Activated T-cell treated with anti-CD3 and anti-CD28 coated beads for 24 hours (primary cell): ENCODE data around the gene ZNF480.
A peak's percentile ranks its signal among the peaks of the same experiment; 100 is the strongest.
"Not testable (repeated sequence)": the region's sequence is repeated elsewhere in the genome, so short reads cannot be mapped to it uniquely, and the experiment has no call there.

Experiments used
- DNase-seq: peaks from one replicate; pipeline ENCODE4 v3.0.0-alpha.2; 2020; ENCODE audit warnings: low read depth

ZNF480 gene

DNA sequence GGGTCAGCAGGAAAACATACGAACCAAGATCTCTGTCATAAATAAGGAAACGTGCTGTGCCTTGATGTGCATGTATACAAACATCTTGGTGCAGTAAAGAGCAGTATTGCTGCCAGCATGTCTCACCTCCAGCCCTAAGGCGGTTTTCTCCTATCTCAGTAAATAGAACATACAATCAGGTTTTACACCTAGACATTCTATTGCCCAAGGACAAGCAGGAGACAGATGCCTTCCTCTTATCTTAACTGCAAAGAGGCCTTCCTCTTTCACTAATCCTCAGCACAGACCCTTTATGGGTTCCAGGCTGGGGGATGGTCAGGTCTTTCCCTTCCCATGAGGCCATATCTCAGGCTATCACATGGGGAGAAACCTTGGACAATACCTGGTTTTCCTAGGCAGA lies 42.1 kb downstream of the ZNF480 start:
- not testable (repeated sequence) for DNase-seq

DNA sequence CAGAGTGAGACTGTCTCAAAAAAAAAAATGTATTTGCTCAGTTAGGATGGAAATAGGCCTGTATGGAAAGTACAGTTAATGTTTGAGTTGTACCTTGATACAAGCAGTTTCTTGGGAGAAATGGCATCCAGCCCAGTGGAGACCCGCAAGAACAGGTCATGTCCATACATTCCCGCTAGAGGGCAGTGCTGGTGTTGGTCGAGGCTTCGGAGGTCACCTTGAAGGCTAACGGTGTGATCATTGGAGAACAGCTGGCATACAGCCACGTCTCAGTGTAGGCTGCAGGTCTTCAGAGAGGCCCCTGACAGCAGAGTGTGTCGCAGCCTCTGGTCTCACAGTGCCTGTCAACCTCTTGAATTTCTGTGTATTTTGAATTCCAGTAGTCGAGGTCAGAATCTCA lies 46.6 kb downstream of the ZNF480 start:
- DNase-seq = peak; percentile 12

DNA sequence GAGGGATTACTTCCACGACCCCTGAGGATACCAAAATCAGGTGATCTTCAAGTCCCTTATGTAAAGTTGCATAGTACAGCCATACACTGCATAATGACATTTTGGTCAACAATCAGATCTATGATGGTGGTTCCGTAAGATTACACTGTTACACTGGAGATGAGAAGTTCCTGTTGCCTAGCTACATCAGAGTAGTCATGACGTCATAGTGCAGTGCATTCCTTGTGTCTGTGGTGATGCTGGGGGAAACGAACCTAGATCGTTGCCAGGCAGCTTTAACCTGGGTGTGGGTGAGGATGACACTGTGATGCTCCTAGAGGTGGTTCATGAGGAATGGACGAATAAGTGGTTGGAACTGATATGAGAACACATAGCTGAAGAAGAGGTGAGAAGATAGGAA lies 48.2 kb downstream of the ZNF480 start:
- no peak for DNase-seq

DNA sequence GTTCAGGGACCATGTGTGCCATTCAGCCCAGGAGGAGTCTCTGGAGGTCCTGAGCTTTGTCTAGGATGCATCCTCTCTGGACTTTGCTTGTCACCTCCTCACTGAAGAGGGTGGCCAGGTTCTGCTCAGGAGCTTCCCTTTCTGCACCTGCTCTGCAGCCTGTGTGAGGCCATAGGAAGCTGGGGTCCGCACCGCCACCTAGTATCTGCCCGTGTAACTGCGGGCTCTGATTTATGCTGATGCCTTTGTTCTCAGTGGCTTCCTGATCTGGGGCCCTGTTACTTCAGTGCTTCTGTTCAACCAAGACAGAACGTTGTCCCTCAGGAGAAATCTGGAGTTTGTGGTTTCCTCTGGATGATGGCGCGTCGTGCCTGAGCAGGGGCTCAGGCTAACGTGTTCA lies 54.5 kb downstream of the ZNF480 start:
- no peak for DNase-seq

DNA sequence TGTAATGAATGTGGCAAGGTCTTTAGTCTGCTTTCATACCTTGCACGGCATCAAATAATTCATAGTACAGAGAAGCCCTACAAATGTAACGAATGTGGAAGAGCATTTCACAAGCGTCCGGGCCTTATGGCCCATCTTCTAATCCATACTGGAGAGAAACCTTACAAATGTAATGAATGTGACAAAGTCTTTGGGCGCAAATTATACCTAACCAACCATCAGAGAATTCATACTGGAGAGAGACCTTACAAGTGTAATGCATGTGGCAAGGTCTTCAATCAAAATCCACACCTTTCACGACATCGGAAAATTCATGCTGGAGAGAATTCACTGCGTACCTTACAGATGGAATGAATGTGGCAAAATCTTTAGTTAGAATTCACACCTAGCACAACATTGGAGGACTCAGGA lies 69.5 kb downstream of the ZNF480 start:
- no peak for DNase-seq

DNA sequence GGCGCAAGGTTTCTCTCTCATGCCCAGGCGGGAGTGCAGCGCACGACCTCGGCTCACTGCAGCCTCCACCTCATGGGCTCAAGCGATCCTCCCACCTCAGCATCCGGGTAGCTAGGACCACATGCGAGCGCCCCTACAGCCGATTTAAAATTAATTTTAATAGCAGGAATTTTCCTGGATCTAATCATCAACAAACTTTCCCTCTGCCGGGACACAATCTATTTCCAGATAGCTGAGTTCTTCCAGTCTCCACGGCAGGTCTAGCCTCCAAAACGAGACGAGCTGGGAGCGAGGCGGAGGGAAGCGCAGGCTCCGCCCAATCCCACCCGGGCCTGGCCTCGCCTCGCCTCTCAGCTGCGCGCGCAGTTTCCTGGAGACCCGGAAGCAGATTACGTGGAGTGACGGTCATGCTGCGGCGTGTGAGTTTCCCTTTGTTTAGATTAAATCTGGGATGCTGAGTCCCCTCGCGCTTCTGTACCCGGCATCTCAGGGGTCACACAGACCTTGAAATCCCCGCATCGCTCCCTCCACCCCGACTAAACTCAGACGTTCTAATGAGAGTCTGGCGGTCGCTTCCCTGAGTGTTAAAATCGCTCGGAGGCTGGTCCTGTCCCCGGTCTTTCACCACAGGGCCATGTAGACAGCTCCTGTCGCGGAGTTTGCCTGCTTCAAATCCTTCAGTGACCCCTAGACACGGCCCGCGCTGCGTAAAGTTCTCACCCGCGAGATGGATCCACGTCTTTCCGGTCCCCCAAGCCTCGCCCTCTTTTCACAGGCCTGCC lies 72.8 kb downstream of the ZNF480 start, which contains the start of gene ZNF880:
ZNF880 (plus strand) TSS at position 365 of the 782 bp plus-strand sequence; CDS start at position 408, 43 bp downstream.
- DNase-seq = peak; percentile 90

DNA sequence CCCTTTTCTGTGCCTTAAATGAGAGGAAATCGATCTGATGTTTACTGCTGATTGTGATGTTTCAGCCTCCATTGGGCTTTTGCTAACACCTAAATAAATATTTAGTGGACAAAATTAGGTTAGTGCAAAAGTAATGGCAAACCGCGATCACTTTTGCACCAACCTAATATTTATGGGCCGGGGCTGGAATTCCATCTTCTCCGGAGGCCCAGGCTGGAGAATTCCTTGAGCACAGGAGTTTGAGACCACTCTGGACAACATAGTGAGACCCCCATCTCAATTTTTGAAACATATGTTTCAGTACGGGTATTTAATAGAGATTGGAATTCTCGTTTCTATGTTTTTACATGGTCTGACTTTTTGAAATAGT lies 73.4 kb downstream of the ZNF480 start:
- DNase-seq = no peak
